DND-41 (cell line): ENCODE results near the gene TCF21.

Experiments
- CTCF ChIP-seq: IDR thresholded peaks from 2 replicates; pipeline ENCODE4 v1.5.1; 2012; ENCODE audit warnings: borderline replicate concordance, low read length, moderate library complexity, mild to moderate bottlenecking; ENCODE audit not compliant: poor library complexity, severe bottlenecking; ENCODE audit errors: extremely low read depth
- EZH2 ChIP-seq: IDR thresholded peaks from 3 replicates; pipeline ENCODE4 v1.6.1; 2012; ENCODE audit warnings: borderline replicate concordance, low read depth, mild to moderate bottlenecking, moderate library complexity, low read length, inconsistent platforms; ENCODE audit not compliant: severe bottlenecking

GRCh38 chr6:133886104-133886775 is 2.7 kb upstream of the TCF21 start:
- TF ChIP-seq CTCF (no peak), EZH2 (no peak)
